ENCODE measurements around the gene ZSWIM3.

Gene ZSWIM3

GRCh38 chr20:45910670-45911485 is 53.5 kb downstream of the ZSWIM3 start:
- DNase-seq = peak; percentile 40

GRCh38 chr20:45911486-45912343 is 54.3 kb downstream of the ZSWIM3 start, which contains the start of gene PLTP:
TSS of gene PLTP (minus strand) at chr20:45912155. CDS start at chr20:45911452, 703 bp downstream.
- no peak for DNase-seq

GRCh38 chr20:45912344-45912682 is 54.9 kb downstream of the ZSWIM3 start:
- no peak for DNase-seq

DNA sequence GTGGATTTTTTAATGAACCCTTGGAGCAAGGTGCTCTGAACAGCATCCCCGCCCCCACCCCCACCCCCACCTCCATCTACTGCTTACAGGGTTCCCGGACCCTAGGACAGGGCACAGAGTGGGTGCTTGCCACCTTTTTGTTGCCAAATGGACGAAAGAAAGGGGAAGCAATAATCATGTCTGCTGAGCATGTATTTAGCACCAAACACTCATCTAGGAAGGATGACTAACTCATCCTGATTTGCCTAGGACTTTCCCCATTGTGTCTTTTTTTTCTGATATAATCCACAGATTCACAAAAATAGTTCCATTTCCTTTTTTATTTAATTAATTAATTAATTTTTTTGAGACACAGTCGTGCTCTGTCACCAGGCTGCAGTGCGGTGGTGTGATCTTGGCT is 55.7 kb downstream of the ZSWIM3 start:
- DNase-seq = no peak

DNA sequence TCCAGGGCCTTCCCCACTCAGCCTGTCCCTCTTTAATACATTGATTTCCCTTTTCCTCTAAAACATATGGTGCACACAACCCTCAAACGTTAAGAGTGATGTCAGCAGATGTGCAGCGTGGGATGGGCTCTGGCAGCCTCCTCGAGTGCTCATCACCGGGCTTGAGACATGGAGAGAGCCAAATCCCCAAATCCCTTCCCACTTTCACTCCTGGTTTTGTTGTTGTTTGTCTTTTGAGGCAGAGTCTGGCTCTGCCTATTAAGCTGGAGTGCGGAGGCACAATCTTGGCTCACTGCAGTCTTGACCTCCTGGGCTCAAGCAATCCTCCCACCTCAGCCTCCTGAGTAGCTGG is 60.4 kb downstream of the ZSWIM3 start:
- DNase-seq = no peak

DNA sequence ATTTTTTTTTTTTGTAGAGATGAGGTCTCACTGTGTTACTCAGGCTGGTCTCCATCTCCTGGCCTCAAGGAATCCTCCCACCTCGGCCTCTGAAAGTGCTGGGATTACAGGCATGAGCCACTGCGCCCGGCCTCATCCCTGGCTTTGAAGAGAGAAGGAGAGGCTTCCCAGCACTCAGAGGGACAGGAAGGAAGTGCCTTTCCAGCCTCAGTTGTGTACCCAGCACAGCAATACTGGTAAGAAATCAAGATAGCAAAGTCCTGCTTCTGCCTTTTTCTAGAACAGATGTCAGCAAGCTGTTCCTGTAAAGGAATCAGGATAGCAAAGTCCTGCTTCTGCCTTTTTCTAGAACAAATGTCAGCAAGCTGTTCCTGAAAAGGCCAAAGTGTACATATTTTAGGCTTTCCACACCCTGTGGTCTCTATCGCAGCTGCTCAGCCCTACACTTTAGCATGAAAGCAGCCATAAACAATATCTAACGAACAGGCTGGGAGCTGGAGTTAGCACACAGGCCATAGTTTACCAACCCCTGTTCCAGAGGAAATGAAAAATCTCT is 60.8 kb downstream of the ZSWIM3 start:
- DNase-seq = no peak

DNA sequence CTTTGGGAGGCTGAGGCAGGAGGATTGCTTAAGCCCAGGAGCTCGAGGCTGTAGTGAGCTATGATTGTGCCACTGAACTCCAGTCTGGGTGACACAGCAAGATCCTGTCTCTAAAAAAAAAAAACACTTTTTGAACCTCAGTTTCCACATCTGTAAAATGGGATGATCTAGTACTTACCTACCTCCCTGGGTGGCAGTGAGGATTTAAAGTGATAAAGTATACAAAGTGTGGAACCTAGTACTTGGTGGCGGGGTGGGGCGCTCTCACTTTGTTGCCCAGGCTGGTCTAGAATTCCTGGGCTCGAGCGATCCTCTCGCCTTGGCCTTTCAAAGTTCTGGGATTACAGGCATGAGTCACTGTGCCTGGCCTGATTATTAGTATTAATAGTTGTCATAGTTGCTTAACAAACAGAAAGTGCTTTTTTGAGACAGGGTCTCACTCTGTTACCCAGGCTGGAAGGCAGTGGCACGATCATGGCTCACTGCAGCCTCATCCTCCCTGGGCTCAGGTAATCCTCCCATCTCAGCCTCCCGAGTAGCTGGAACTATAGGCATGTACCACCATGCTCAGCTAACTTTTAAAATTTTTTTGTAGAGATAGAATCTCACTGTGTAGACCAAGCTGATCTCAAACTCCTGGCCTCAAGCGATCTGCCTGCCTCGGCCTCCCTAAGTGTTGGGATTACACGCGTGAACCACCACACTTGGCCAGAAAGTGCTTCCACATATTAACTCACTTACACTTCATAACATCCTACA is 61.5 kb downstream of the ZSWIM3 start:
- DNase-seq = no peak

GRCh38 chr20:45919542-45920399 is 62.4 kb downstream of the ZSWIM3 start:
- no peak for DNase-seq

DNA sequence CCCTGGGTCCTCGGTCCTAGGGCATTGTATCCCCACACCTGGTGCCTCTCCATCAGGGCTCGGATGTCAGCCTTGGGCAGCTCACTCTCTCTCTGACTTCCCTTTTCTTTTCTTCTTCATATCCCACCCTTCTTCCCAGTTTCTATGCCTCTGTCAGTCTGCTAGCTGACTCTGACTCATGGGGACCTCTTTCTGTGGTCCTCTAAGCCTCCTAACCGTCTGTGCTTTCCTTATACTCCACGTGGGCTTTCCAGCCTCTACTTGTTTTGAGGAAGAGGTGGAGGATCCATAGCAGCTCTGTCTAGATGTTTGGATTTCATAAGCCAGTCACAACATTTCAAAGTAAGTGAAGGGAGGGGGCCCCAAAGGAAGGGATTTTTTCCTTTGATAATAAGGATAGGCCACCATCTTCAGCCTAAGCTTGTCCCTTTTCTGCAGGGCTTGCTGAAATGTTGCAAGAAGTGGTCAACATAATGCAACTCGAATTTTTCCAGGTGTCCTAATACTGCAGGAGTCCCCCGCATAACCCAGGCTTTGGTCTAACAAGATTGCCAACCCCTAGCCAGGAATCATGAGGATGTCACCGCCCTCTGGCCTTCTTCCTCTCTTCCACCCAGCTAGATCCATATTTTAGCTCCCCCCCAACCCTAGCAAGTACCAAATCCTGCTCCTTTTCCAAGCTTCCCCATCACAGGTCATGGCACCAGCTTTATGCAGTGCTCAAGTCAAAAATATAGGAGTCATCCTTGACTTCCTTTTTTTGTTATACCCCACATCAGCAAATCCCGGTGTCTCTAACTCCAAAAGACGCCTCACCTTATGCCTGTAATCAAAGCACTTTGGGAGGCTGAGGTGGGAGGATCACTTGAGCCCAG is 63.3 kb downstream of the ZSWIM3 start:
- DNase-seq = no peak

DNA sequence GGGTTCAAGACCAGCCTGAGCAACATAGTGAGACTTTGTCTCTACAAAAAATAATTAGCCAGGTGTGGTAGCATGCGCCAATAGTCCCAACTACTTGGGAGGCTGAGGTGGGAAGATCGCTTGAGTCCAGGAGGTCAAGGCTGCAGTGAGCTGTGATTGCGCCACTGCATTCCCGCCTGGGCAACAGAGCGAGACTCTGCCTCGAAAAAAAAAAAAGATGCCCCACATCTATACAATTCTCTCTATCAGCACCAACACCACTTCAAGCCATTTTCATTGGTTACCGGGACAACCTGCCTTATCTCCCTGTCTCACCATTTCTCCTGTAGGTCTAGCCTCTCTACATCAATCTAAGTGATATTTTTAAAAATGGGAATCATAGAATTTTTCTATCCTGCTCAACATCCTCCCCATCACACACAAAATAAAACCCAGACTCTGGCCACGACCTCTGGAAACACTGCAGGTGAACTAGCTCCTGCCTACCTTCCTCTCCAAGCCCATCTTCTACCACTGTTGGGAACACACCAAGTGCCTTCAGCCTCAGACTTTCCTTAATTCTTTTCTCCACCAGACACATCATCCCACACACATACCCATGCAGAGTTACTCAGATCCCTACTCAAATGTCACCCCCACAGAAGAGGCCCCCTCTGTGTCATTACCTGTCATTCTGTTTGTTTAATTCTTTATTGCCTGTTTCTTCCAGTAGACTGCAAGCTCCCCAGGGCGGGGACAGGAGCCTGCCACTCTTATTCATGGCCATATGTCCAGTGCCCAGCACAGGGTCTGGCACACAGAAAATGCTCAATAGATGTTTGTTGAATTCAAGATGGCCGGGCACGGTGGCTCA is 64.1 kb downstream of the ZSWIM3 start:
- DNase-seq = no peak

DNA sequence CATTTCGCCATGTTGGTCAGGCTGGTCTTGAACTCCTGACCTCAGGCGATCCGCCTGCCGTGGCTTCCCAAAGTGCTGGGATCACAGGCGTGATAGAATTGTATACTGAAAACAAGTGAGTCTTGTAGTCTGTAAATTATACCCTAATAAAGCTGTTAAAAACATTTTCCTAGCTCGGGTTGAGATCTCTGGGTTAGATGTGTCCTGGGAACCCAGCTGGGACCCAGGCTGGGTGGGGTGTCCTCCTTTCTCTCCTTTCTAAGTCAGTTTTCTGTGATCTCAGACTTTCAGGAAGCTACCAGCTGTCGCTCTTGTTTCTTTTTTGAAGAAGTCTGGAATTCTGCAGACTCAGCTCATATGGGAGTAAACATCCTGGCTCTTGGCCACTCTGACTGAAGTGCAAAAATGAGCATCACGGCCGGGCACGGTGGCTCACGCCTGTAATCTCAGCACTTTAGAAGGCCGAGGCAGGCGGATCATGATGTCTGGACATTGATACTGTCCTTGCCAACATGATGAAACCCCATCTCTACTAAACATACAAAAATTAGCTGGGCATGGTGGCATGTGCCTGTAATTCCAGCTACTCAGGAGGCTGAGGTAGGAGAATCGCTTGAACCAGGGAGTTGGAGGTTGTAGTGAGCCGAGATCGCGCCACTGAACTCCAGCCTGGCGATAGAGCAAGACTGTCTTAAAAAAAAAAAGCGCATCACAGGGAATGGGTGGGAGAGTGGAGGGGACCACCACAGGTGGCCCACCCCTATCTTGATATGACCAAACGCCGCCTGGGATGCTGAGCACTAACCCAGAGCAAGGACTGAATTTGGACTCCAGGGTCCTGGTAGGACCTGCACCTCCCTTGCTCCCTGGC is 67.2 kb downstream of the ZSWIM3 start:
- no peak for DNase-seq

GRCh38 chr20:45925821-45926506 is 68.5 kb downstream of the ZSWIM3 start:
- DNase-seq = no peak

DNA sequence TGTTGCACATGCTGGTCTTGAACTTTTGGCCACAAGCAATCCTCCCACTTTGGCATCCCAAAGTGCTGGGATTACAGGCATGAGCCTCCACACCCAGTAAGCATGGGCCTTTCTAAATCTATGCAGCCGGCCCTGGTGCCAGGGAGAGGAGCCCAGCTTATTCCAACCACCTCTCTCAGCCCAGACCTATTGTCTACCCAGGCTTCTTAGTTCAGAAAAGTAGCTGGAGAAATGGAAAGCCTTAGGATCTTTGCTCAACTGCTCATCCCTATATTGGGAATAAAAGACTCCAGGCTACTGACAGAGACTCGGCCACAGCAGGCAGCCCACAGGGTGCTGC is 69.3 kb downstream of the ZSWIM3 start:
- DNase-seq = no peak

DNA sequence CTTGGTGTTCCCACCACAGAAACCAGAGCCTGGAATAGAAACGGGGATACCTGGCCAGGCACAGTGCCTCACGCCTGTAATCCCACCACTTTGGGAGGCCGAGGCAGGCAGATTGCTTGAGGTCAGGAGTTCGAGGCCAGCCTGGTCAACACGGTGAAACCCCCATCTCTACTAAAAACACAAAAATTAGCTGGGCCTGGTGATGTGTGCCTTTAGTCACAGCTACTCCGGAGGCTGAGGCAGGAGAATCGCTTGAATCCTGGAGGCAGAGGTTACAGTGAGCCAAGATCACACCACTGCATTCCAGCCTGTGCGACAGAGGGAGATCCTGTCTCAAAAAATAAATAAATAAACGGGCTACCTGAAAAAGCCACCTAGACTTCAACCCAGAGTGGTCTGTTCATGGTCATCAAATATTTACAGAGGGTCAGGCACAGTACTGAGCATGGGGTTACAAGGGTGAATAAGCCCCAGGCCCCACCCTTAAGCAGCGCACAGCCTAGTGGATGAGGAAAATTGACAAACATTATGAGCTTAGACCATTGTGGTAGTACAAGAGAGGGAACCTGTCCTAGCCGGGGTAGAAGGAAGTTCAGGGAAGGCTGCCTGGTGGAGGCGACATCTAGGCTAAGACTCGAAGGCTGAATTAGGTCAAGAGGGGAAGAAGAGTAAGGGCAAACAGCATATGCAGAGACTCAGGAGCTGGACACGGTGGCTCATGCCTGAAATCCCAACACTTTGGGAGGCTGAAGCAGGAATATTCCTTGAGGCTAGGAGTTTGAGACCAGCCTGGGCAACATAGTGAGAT is 69.9 kb downstream of the ZSWIM3 start:
- no peak for DNase-seq

Data from NCI-H446 treated with DMSO at 0.1 percent for 48 hours (cell line).